Measurements from ENCODE around the gene RFX4.

GRCh38 chr12:106647793-106648514 lies 65.2 kb downstream of the RFX4 start:
- TF ChIP-seq POLR2A (IDR thresholded peaks at IDR 0.05) (no peak), CTCF (IDR thresholded peaks at IDR 0.05) (no peak)
